ENCODE measurements around the gene RBPMS2. TPM values are rescaled to one million over a fixed set of nuclear protein-coding genes. Genes with fewer than 3 reads are reported as not detected.
"Not testable (repeated sequence)": the region's sequence is repeated elsewhere in the genome, so short reads cannot be mapped to it uniquely, and the experiment has no call there.

RBPMS2 gene
- total RNA-seq, 1 donor from 2014 or later = 242 TPM

GRCh38 chr15:64762546-64762945 lies 12.8 kb downstream of the RBPMS2 start:
- intact Hi-C loops (cut with DNase I) = no loop called here
- DNase-seq (ENCODE audit: low spot score) = no peak

- intact Hi-C loops (cut with DNase I) = no loop called here
- no peak for DNase-seq (ENCODE audit: low spot score)
Observed at GRCh38 chr15:64761156-64761555, 14.2 kb downstream of the RBPMS2 start.

- intact Hi-C loops (cut with DNase I) = no loop called here
- DNase-seq (ENCODE audit: low spot score) = no peak
Observed at GRCh38 chr15:64760056-64760455, 15.3 kb downstream of the RBPMS2 start.

GRCh38 chr15:64755427-64755940 lies 19.9 kb downstream of the RBPMS2 start:
- DNase-seq (ENCODE audit: low spot score) = no peak
- intact Hi-C loops (cut with DNase I) = no loop called here

- intact Hi-C loops (cut with DNase I) = no loop called here
- no peak for DNase-seq (ENCODE audit: low spot score)
Observed at GRCh38 chr15:64754663-64755426, 20.5 kb downstream of the RBPMS2 start.

GRCh38 chr15:64753480-64754185 lies 21.8 kb downstream of the RBPMS2 start:
- no peak for DNase-seq (ENCODE audit: low spot score)
- intact Hi-C loops (cut with DNase I) = no loop called here

GRCh38 chr15:64751464-64751863 lies 23.9 kb downstream of the RBPMS2 start:
- intact Hi-C loops (cut with DNase I) = no loop called here
- DNase-seq (ENCODE audit: low spot score) = no peak

- DNase-seq (ENCODE audit: low spot score) = no peak
- intact Hi-C loops (cut with DNase I) = loop anchor here (2.0 kb wide), 1 partner anchor 53 kb away; no protein-coding TSS in a partner anchor
Observed at GRCh38 chr15:64749999-64750657, 25.3 kb downstream of the RBPMS2 start.

- intact Hi-C loops (cut with DNase I) = loop anchor here (2.0 kb wide), 1 partner anchor 54 kb away; no protein-coding TSS in a partner anchor
- DNase-seq (ENCODE audit: low spot score) = no peak
Observed at GRCh38 chr15:64749167-64749566, 26.2 kb downstream of the RBPMS2 start.

GRCh38 chr15:64748251-64748650 lies 27.1 kb downstream of the RBPMS2 start:
- intact Hi-C loops (cut with DNase I) = loop anchor here (2.0 kb wide), 1 partner anchor 55 kb away; no protein-coding TSS in a partner anchor
- DNase-seq (ENCODE audit: low spot score) = no peak

- no peak for DNase-seq (ENCODE audit: low spot score)
- intact Hi-C loops (cut with DNase I) = no loop called here
Observed at GRCh38 chr15:64747578-64747977, 27.8 kb downstream of the RBPMS2 start.

- DNase-seq (ENCODE audit: low spot score) = no peak
- intact Hi-C loops (cut with DNase I) = no loop called here
Observed at GRCh38 chr15:64746921-64747320, 28.5 kb downstream of the RBPMS2 start.

GRCh38 chr15:64746356-64746755 lies 29.0 kb downstream of the RBPMS2 start:
- no peak for DNase-seq (ENCODE audit: low spot score)
- intact Hi-C loops (cut with DNase I) = no loop called here

- no peak for DNase-seq (ENCODE audit: low spot score)
- intact Hi-C loops (cut with DNase I) = no loop called here
Observed at GRCh38 chr15:64743691-64744090, 31.7 kb downstream of the RBPMS2 start.

GRCh38 chr15:64742921-64743320 lies 32.5 kb downstream of the RBPMS2 start:
- DNase-seq (ENCODE audit: low spot score) = no peak
- intact Hi-C loops (cut with DNase I) = no loop called here

GRCh38 chr15:64742385-64742784 lies 33.0 kb downstream of the RBPMS2 start:
- no peak for DNase-seq (ENCODE audit: low spot score)
- intact Hi-C loops (cut with DNase I) = no loop called here

- intact Hi-C loops (cut with DNase I) = loop anchor here (2.0 kb wide), 1 partner anchor 69 kb away; no protein-coding TSS in a partner anchor
- not testable (repeated sequence) for DNase-seq (ENCODE audit: low spot score)
Observed at GRCh38 chr15:64741708-64742107, 33.7 kb downstream of the RBPMS2 start.

- no peak for DNase-seq (ENCODE audit: low spot score)
- intact Hi-C loops (cut with DNase I) = loop anchor here (2.0 kb wide), 1 partner anchor 70 kb away; no protein-coding TSS in a partner anchor
Observed at GRCh38 chr15:64740311-64741170, 34.8 kb downstream of the RBPMS2 start.

GRCh38 chr15:64739577-64740143 lies 35.7 kb downstream of the RBPMS2 start:
- DNase-seq (ENCODE audit: low spot score) = no peak
- intact Hi-C loops (cut with DNase I) = loop anchor here (2.0 kb wide), 1 partner anchor 71 kb away; no protein-coding TSS in a partner anchor
